Muscle layer of colon (tissue), 2 donors: ENCODE measurements around the gene TTC8.

Experiments
- H3K27ac ChIP-seq: one replicate; pipeline ENCODE4 v1.7.0; 2013; ENCODE audit warnings: low read depth, mild to moderate bottlenecking, low read length, moderate library complexity
- H3K27me3 ChIP-seq, 2 donors: one replicate each; pipeline ENCODE4 v1.7.0; 2013; ENCODE audit warnings: low read length in 2 of 2, mild to moderate bottlenecking in 2 of 2; ENCODE audit not compliant: insufficient read depth in 2 of 2, control insufficient read depth in 1 of 2
- H3K36me3 ChIP-seq: one replicate; pipeline ENCODE4 v1.7.0; 2013; ENCODE audit warnings: mild to moderate bottlenecking, low read length; ENCODE audit not compliant: insufficient read depth
- H3K4me1 ChIP-seq: one replicate; pipeline ENCODE4 v1.7.0; 2013; ENCODE audit warnings: mild to moderate bottlenecking, low read length; ENCODE audit not compliant: insufficient read depth
- H3K4me3 ChIP-seq, 2 donors: one replicate each; pipeline ENCODE4 v1.7.0; 2013; ENCODE audit warnings: low read length in 2 of 2, low read depth in 1 of 2, mild to moderate bottlenecking in 1 of 2, moderate library complexity in 1 of 2
- H3K9ac ChIP-seq: one replicate; pipeline ENCODE4 v1.7.0; 2013; ENCODE audit warnings: low read length
- H3K9me3 ChIP-seq: one replicate; pipeline ENCODE4 v1.7.0; 2013; ENCODE audit warnings: mild to moderate bottlenecking, low read length
- donor health status: abdominal sarcoma.
- donor health status: Adenocarcinoma of cecum.

TTC8 gene

GRCh38 chr14:88904864-88905263 lies 80.4 kb downstream of the TTC8 start:
- Histone ChIP-seq H3K36me3 (no peaks in the 10 kb centered on the region), H3K27ac (no peak overlapping the region), H3K9ac (no peak overlapping the region), H3K4me1 (no peaks in the 10 kb centered on the region), H3K4me3 (no peak overlapping the region), H3K9me3 (no peaks in the 10 kb centered on the region), H3K27me3 (no peaks in the 10 kb centered on the region)

GRCh38 chr14:88908216-88908615 lies 83.8 kb downstream of the TTC8 start:
- Histone ChIP-seq H3K36me3 (no peaks in the 10 kb centered on the region), H3K4me1 (no peaks in the 10 kb centered on the region), H3K4me3 (no peak overlapping the region), H3K27ac (no peak overlapping the region), H3K9me3 (no peaks in the 10 kb centered on the region), H3K27me3 (no peaks in the 10 kb centered on the region), H3K9ac (no peak overlapping the region)

GRCh38 chr14:88910386-88910785 lies 85.9 kb downstream of the TTC8 start:
- H3K27me3 ChIP-seq = no peaks in the 10 kb centered on the region
- H3K27ac ChIP-seq = no peak overlapping the region
- H3K4me3 ChIP-seq = no peak overlapping the region
- no peak overlapping the region for H3K9ac ChIP-seq
- H3K36me3 ChIP-seq = no peaks in the 10 kb centered on the region
- H3K9me3 ChIP-seq = no peaks in the 10 kb centered on the region
- no peaks in the 10 kb centered on the region for H3K4me1 ChIP-seq

- Histone ChIP-seq H3K4me3 (no peak overlapping the region), H3K9me3 (no peaks in the 10 kb centered on the region), H3K36me3 (no peaks in the 10 kb centered on the region), H3K9ac (no peak overlapping the region), H3K27ac (no peak overlapping the region), H3K4me1 (no peaks in the 10 kb centered on the region), H3K27me3 (no peaks in the 10 kb centered on the region)
Observed at GRCh38 chr14:88911809-88912208, 87.4 kb downstream of the TTC8 start.

- Histone ChIP-seq H3K27ac (no peak overlapping the region), H3K4me1 (no peaks in the 10 kb centered on the region), H3K4me3 (no peak overlapping the region), H3K9ac (no peak overlapping the region), H3K36me3 (no peaks in the 10 kb centered on the region), H3K27me3 (no peaks in the 10 kb centered on the region), H3K9me3 (no peaks in the 10 kb centered on the region)
Observed at GRCh38 chr14:88914956-88915355, 90.5 kb downstream of the TTC8 start.

GRCh38 chr14:88919502-88919901 lies 95.1 kb downstream of the TTC8 start:
- no peak overlapping the region for H3K4me3 ChIP-seq
- no peaks in the 10 kb centered on the region for H3K27me3 ChIP-seq
- no peaks in the 10 kb centered on the region for H3K4me1 ChIP-seq
- H3K27ac ChIP-seq = no peak overlapping the region
- no peak overlapping the region for H3K9ac ChIP-seq
- no peaks in the 10 kb centered on the region for H3K9me3 ChIP-seq
- no peaks in the 10 kb centered on the region for H3K36me3 ChIP-seq
